ENCODE data around the gene ADI1. TPM values are rescaled to one million over a fixed set of nuclear protein-coding genes. Genes with fewer than 3 reads are reported as not detected.

ADI1 gene
- total RNA-seq, 2 donors from 2014 or later = 83.2 to 83.5 TPM

DNA sequence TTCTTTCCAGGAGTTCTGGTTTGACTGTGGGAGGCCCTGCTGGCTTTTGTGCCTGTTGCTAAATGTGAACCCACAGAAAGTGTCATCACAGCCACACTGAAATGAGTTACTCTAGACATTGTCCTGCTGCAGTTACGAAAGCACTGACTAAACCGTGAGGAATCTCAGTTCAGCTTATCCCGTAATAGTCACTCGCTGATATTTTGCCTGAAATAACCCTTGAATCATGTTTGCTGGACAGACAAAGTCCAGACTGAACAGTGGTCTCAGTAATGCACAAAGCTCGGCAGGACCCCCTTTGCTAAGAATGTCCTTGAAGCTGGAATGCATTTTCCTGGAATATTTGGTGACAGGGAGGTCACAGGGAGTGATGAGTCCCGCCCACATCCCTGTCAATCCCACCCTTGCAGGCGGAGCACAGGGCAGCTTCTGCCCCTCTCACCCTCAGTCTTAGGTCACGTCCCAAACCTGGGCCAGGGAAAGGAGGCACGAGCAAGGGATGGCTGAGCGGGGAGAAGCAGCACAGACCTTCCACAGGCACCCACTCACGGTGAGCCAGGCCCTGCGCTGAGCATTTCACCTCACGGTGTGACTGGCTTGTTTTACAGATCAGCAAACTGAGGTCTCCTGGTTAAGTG is 53.4 kb downstream of the ADI1 start:
- H3K4me1 ChIP-seq = no peaks in the 10 kb centered on the region
- H3K9ac ChIP-seq (ENCODE audit: low read depth in 2 of 2, low read length in 2 of 2) = no peak overlapping the region
- no peaks in the 10 kb centered on the region for H3K36me3 ChIP-seq
- intact Hi-C loops (cut with DNase I) = no loop called here
- no peak overlapping the region for H3K27ac ChIP-seq
- TF ChIP-seq, protein P1, sequence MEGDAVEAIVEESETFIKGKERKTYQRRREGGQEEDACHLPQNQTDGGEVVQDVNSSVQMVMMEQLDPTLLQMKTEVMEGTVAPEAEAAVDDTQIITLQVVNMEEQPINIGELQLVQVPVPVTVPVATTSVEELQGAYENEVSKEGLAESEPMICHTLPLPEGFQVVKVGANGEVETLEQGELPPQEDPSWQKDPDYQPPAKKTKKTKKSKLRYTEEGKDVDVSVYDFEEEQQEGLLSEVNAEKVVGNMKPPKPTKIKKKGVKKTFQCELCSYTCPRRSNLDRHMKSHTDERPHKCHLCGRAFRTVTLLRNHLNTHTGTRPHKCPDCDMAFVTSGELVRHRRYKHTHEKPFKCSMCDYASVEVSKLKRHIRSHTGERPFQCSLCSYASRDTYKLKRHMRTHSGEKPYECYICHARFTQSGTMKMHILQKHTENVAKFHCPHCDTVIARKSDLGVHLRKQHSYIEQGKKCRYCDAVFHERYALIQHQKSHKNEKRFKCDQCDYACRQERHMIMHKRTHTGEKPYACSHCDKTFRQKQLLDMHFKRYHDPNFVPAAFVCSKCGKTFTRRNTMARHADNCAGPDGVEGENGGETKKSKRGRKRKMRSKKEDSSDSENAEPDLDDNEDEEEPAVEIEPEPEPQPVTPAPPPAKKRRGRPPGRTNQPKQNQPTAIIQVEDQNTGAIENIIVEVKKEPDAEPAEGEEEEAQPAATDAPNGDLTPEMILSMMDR (IDR thresholded peaks at IDR 0.05) = no peak
- H3K4me3 ChIP-seq = no peak overlapping the region
- DNase-seq = no peak
- no peaks in the 10 kb centered on the region for H3K27me3 ChIP-seq
- H3K9me3 ChIP-seq = no peaks in the 10 kb centered on the region

DNA sequence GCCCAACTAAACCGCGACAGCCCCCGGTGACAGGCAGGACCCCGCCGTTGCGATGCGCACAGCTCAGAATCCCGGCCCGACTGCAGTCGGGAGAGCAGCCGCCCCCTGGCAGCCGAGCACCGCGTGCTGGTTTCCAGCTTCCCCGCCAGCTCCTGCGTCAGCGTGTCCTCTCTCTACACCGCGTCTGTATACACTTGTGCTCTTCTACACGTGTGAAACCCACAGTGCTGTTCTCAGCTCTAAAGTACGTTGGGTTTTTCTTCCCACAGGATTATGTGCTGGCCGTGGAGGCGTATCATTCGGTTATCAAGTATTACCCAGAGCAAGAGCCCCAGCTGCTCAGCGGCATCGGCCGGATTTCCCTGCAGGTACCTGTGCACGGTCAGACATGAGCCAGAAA is 54.0 kb downstream of the ADI1 start:
- intact Hi-C loops (cut with DNase I) = no loop called here
- Histone ChIP-seq H3K4me3 (no peak overlapping the region), H3K36me3 (no peaks in the 10 kb centered on the region), H3K9me3 (no peaks in the 10 kb centered on the region), H3K9ac (ENCODE audit: low read depth in 2 of 2, low read length in 2 of 2) (no peak overlapping the region), H3K4me1 (no peaks in the 10 kb centered on the region), H3K27me3 (no peaks in the 10 kb centered on the region), H3K27ac (no peak overlapping the region)
- DNase-seq = no peak
- TF ChIP-seq, protein P1 (IDR thresholded peaks at IDR 0.05) = no peak

DNA sequence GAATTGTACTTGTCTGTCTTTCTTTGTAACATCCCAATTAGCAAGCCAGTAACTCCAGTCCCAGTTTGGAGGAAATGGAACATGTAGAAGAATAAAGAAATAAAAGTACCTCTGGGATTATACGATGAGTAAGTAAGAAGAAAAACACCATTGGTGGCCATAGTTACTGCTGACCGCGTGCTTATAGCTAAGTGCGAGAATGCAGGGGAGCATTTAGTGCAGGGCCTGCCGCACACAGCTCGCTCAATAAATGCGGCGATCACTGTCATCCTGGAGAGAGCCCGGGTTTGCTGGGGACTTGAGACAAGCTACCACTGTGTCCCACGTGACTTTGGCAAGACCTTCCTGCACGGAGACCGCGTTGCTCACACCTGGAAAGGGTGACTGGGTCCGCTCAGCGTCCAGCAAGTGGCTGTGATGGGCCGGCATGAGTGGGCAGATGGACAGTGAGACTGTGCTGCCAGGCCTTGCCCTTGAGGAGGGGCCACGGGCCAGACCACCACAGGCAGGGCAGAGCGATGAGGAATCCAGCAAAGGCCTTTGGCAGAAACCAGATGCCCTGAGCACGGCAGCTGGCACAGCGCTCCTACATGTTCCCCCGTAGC is 54.8 kb downstream of the ADI1 start:
- DNase-seq = no peak
- intact Hi-C loops (cut with DNase I) = loop anchor here (5.0 kb wide), 1 partner anchor 42 kb away; no protein-coding TSS in a partner anchor
- H3K9me3 ChIP-seq = no peaks in the 10 kb centered on the region
- H3K36me3 ChIP-seq = no peaks in the 10 kb centered on the region
- no peaks in the 10 kb centered on the region for H3K4me1 ChIP-seq
- H3K4me3 ChIP-seq = no peak overlapping the region
- TF ChIP-seq, protein P1 (IDR thresholded peaks at IDR 0.05) = no peak
- H3K27me3 ChIP-seq = no peaks in the 10 kb centered on the region
- no peak overlapping the region for H3K9ac ChIP-seq (ENCODE audit: low read depth in 2 of 2, low read length in 2 of 2)
- no peak overlapping the region for H3K27ac ChIP-seq

DNA sequence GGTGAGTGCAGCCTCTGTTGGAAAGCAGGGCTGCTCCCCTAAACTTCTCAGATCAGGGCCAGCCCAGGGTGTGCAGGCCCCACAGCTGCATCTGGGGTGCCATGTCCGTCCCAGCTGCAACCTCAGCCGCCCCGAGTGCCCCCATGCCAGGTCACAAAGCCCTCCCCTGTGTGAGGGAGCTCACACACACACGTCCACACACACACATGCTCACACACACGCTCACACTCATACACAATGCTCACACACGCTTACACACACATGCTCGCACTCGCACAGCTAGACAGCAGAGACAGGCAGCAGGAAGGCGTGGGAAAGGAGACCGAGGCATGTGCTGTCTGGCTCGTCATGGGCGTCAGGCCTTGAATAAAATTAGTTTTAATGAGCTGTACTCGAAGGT is 55.4 kb downstream of the ADI1 start:
- no peak for DNase-seq
- TF ChIP-seq, protein P1 (IDR thresholded peaks at IDR 0.05) = no peak
- Histone ChIP-seq H3K4me1 (no peaks in the 10 kb centered on the region), H3K9me3 (no peaks in the 10 kb centered on the region), H3K9ac (ENCODE audit: low read depth in 2 of 2, low read length in 2 of 2) (no peak overlapping the region), H3K27ac (no peak overlapping the region), H3K36me3 (no peaks in the 10 kb centered on the region), H3K4me3 (no peak overlapping the region), H3K27me3 (no peaks in the 10 kb centered on the region)
- intact Hi-C loops (cut with DNase I) = loop anchor here (5.0 kb wide), 1 partner anchor 42 kb away; no protein-coding TSS in a partner anchor

DNA sequence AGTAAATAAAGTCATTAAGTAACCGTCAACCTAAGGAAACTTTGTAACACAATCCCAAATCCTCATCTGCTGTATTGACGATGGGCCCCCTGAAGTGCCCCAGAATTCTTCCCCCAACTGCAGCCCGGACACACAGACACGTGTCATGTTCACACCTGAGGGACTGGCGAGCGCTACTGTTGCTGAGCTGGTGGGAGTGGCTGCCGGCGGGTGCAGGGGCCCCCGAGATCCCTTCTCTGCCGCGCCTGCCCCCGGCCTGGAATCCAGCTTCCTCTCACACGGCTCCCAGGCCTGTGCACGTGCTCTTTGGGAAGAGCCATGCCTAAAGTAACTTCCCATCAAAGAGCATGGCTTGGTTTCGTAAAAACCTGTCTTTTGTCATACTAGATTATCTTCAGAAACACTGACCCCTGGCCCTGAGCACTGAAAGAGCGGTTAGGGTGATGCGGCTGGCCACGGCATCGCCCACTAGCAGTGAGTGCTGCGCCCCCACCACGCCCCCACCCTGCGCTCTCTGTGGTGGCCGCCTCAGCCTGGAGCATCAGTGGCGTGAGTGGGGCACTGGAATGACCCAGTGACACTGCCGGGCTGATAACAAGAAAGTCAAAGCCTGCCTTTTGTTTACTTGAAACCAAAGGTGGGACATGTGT is 56.0 kb downstream of the ADI1 start:
- no peak for DNase-seq
- H3K27me3 ChIP-seq = no peaks in the 10 kb centered on the region
- TF ChIP-seq, protein P1 (IDR thresholded peaks at IDR 0.05) = no peak
- intact Hi-C loops (cut with DNase I) = loop anchor here (5.0 kb wide), 1 partner anchor 41 kb away; no protein-coding TSS in a partner anchor
- no peaks in the 10 kb centered on the region for H3K4me1 ChIP-seq
- H3K9me3 ChIP-seq = no peaks in the 10 kb centered on the region
- H3K9ac ChIP-seq (ENCODE audit: low read depth in 2 of 2, low read length in 2 of 2) = no peak overlapping the region
- no peaks in the 10 kb centered on the region for H3K36me3 ChIP-seq
- no peak overlapping the region for H3K27ac ChIP-seq
- H3K4me3 ChIP-seq = no peak overlapping the region

All from colonic mucosa (tissue), 4 donors.